ENCODE results near the gene DNAJC7. TPM values are rescaled to one million over a fixed set of nuclear protein-coding genes. Genes with fewer than 3 reads are reported as not detected.
"Not testable (repeated sequence)": the region's sequence is repeated elsewhere in the genome, so short reads cannot be mapped to it uniquely, and the experiment has no call there.

The DNAJC7 gene
- total RNA-seq, 2 experiments from 2014 or later, result 86.7 to 93.7 TPM

- H3K36me3 Mint-ChIP-seq, result no peaks in the 10 kb centered on the region
- H3K4me1 Mint-ChIP-seq, result peaks cover 1% of the 10 kb centered on the region
- H3K27me3 Mint-ChIP-seq, result peaks cover 7% of the 10 kb centered on the region
- ATAC-seq (ENCODE audit: low read depth) (no peak), DNase-seq (no peak)
- H3K9me3 Mint-ChIP-seq, result no peaks in the 10 kb centered on the region
- no peak overlapping the region for H3K27ac Mint-ChIP-seq
- POLR2A ChIA-PET, result no interaction called here
- no peak overlapping the region for H3K4me3 Mint-ChIP-seq
These were observed 73.7 kb downstream of the DNAJC7 start for GRCh38 chr17:41943492-41943891.

- no peaks in the 10 kb centered on the region for H3K9me3 Mint-ChIP-seq
These were observed 74.4 kb downstream of the DNAJC7 start for GRCh38 chr17:41942626-41943373.

GRCh38 chr17:41941168-41941567 is 76.1 kb downstream of the DNAJC7 start:
- Mint-ChIP-seq H3K27ac (no peak overlapping the region), H3K36me3 (no peaks in the 10 kb centered on the region), H3K9me3 (no peaks in the 10 kb centered on the region), H3K27me3 (peaks cover 7% of the 10 kb centered on the region), H3K4me1 (peaks cover 1% of the 10 kb centered on the region), H3K4me3 (no peak overlapping the region)
- ATAC-seq (ENCODE audit: low read depth) (no peak), DNase-seq (no peak)
- POLR2A ChIA-PET, result interaction anchor here (0.7 kb wide), 1 partner anchor 55 kb away, joined by 3 read pairs; no protein-coding TSS in a partner anchor

More at GRCh38 chr17:41942626-41943373, 74.4 kb downstream of the DNAJC7 start:
- POLR2A ChIA-PET, result no interaction called here
- ATAC-seq (ENCODE audit: low read depth) (no peak), DNase-seq (no peak)
- peak overlapping the region; percentile 30 for H3K27ac Mint-ChIP-seq
- no peaks in the 10 kb centered on the region for H3K36me3 Mint-ChIP-seq
- H3K4me3 Mint-ChIP-seq, result no peak overlapping the region
- peaks cover 1% of the 10 kb centered on the region for H3K4me1 Mint-ChIP-seq
- H3K27me3 Mint-ChIP-seq, result peaks cover 7% of the 10 kb centered on the region

GRCh38 chr17:41939693-41940090 is 77.5 kb downstream of the DNAJC7 start:
- peaks cover 4% of the 10 kb centered on the region for H3K27me3 Mint-ChIP-seq
- no peak overlapping the region for H3K4me3 Mint-ChIP-seq
- H3K36me3 Mint-ChIP-seq, result no peaks in the 10 kb centered on the region
- no peaks in the 10 kb centered on the region for H3K9me3 Mint-ChIP-seq
- no peak overlapping the region for H3K27ac Mint-ChIP-seq
- H3K4me1 Mint-ChIP-seq, result peaks cover 1% of the 10 kb centered on the region
- POLR2A ChIA-PET, result no interaction called here
- DNase-seq, result no peak
- ATAC-seq (ENCODE audit: low read depth), result no peak

- DNase-seq, result no peak
- POLR2A ChIA-PET, result no interaction called here
- no peaks in the 10 kb centered on the region for H3K9me3 Mint-ChIP-seq
- ATAC-seq (ENCODE audit: low read depth), result no peak
- H3K4me1 Mint-ChIP-seq, result peaks cover 1% of the 10 kb centered on the region
- H3K27ac Mint-ChIP-seq, result no peak overlapping the region
- peaks cover 4% of the 10 kb centered on the region for H3K27me3 Mint-ChIP-seq
- no peak overlapping the region for H3K4me3 Mint-ChIP-seq
- H3K36me3 Mint-ChIP-seq, result no peaks in the 10 kb centered on the region
These were observed 78.1 kb downstream of the DNAJC7 start for GRCh38 chr17:41939044-41939692.

- DNase-seq (no peak), ATAC-seq (ENCODE audit: low read depth) (no peak)
- H3K9me3 Mint-ChIP-seq, result no peaks in the 10 kb centered on the region
- POLR2A ChIA-PET, result interaction anchor here (0.6 kb wide), 1 partner anchor 73 kb away, joined by 4 read pairs; the partner anchor contains the start of gene KLHL11
- H3K4me3 Mint-ChIP-seq, result no peak overlapping the region
- peaks cover 5% of the 10 kb centered on the region for H3K4me1 Mint-ChIP-seq
- H3K27me3 Mint-ChIP-seq, result no peaks in the 10 kb centered on the region
- H3K36me3 Mint-ChIP-seq, result no peaks in the 10 kb centered on the region
- no peak overlapping the region for H3K27ac Mint-ChIP-seq
These were observed 79.0 kb downstream of the DNAJC7 start for GRCh38 chr17:41937970-41938954.

GRCh38 chr17:41935641-41936040 is 81.6 kb downstream of the DNAJC7 start:
- Mint-ChIP-seq H3K9me3 (no peaks in the 10 kb centered on the region), H3K4me1 (peaks cover 20% of the 10 kb centered on the region), H3K27me3 (no peaks in the 10 kb centered on the region), H3K4me3 (no peak overlapping the region), H3K27ac (no peak overlapping the region), H3K36me3 (no peaks in the 10 kb centered on the region)
- DNase-seq, result no peak
- no peak for ATAC-seq (ENCODE audit: low read depth)
- POLR2A ChIA-PET, result no interaction called here

GRCh38 chr17:41932816-41933389 is 84.3 kb downstream of the DNAJC7 start:
- H3K27me3 Mint-ChIP-seq, result no peaks in the 10 kb centered on the region
- H3K4me3 Mint-ChIP-seq, result peak overlapping the region; percentile 52
- POLR2A ChIA-PET, result interaction anchor here (0.8 to 1.5 kb wide), 10 partner anchors 11 to 188 kb away, joined by 3 to 13 read pairs (median 6); partner anchors contain the start of genes ACLY, DHX58, DNAJC7 and KAT2A
- no peak for DNase-seq
- no peaks in the 10 kb centered on the region for H3K9me3 Mint-ChIP-seq
- peak overlapping the region; percentile 79 for H3K27ac Mint-ChIP-seq
- peaks cover 4% of the 10 kb centered on the region for H3K36me3 Mint-ChIP-seq
- H3K4me1 Mint-ChIP-seq, result peaks cover 31% of the 10 kb centered on the region
- no peak for ATAC-seq (ENCODE audit: low read depth)

- H3K36me3 Mint-ChIP-seq; DNase-seq; H3K27me3 Mint-ChIP-seq; ATAC-seq (ENCODE audit: low read depth); H3K27ac Mint-ChIP-seq; H3K9me3 Mint-ChIP-seq: not testable (repeated sequence)
- peak overlapping the region; percentile 29 for H3K4me3 Mint-ChIP-seq
- H3K4me1 Mint-ChIP-seq, result peaks cover 35% of the 10 kb centered on the region
- POLR2A ChIA-PET, result interaction anchor here (1.7 to 5.2 kb wide), 3 partner anchors 12 to 35 kb away, joined by 15 to 78 read pairs (median 18); partner anchors contain the start of genes ACLY and CNP
These were observed 85.5 kb downstream of the DNAJC7 start for GRCh38 chr17:41931715-41932114.

GRCh38 chr17:41930833-41931156 is 86.4 kb downstream of the DNAJC7 start:
- Mint-ChIP-seq H3K4me1 (peaks cover 41% of the 10 kb centered on the region), H3K27ac (peak overlapping the region; percentile 96), H3K4me3 (peak overlapping the region; percentile 95)
- POLR2A ChIA-PET, result interaction anchor here (0.5 to 5.2 kb wide), 18 partner anchors 11 to 1807 kb away, joined by 3 to 78 read pairs (median 5); partner anchors contain the start of genes ACLY, CNP, DHX58 and DNAJC7
- not testable (repeated sequence) for H3K9me3 Mint-ChIP-seq, H3K27me3 Mint-ChIP-seq, H3K36me3 Mint-ChIP-seq, DNase-seq
- ATAC-seq (ENCODE audit: low read depth), result peak; percentile 37

GRCh38 chr17:41930009-41930832 is 87.0 kb downstream of the DNAJC7 start, which contains the start of gene ODAD4:
Gene ODAD4, plus strand, starts transcription at chr17:41930617. Its CDS starts 107 bp downstream, at chr17:41930724.
- Mint-ChIP-seq H3K27me3 (no peaks in the 10 kb centered on the region), H3K27ac (peak within 1 kb of the TSS; percentile 96), H3K9me3 (no peaks in the 10 kb centered on the region), H3K4me1 (peaks cover 41% of the 10 kb centered on the region), H3K4me3 (peak within 1 kb of the TSS; percentile 95), H3K36me3 (peaks cover 4% of the 10 kb centered on the region)
- DNase-seq (peak; percentile 95), ATAC-seq (ENCODE audit: low read depth) (peak; percentile 99)
- POLR2A ChIA-PET, result interaction anchor here (0.5 to 5.2 kb wide), 17 partner anchors 11 to 1807 kb away, joined by 3 to 78 read pairs (median 5); partner anchors contain the start of genes ACLY, CNP, DHX58 and DNAJC7

All from activated naive CD8-positive, alpha-beta T cell treated with anti-CD3 and anti-CD28 coated beads, Interleukin-2, amount 10 ng/mL, durations not matched to agents 7 days and 5 days (primary cell).